Mammary epithelial cell (primary cell): ENCODE data around the gene SYNE3.

Experiments
- CTCF ChIP-seq, 2 donors: IDR thresholded peaks in 1 of 2; conservative IDR thresholded peaks in 1 of 2; 2 replicates each; pipeline ENCODE4 v1.5.1; 2011 to 2012; ENCODE audit warnings: inconsistent platforms in 2 of 2, low read length in 2 of 2, mild to moderate bottlenecking in 2 of 2, control low read depth in 1 of 2, low read depth in 1 of 2; ENCODE audit not compliant: insufficient read depth in 1 of 2; ENCODE audit errors: extremely low read depth in 1 of 2
- EZH2 ChIP-seq: IDR thresholded peaks from 2 replicates; pipeline ENCODE4 v1.6.1; 2012; ENCODE audit warnings: low read length, inconsistent platforms, borderline replicate concordance

- TF ChIP-seq EZH2 (no peak), CTCF (conservative IDR thresholded peaks at IDR 0.05 in 1 of 2, IDR thresholded peaks at IDR 0.05 in 1 of 2; ENCODE audit: extremely low read depth in 1 of 2, insufficient read depth in 1 of 2, low read depth in 1 of 2, low read length in 2 of 2) (no peak)
Observed at GRCh38 chr14:95518045-95518751, 1.7 kb upstream of the SYNE3 start.
